Measurements from ENCODE around the gene FRMD6. TPM values are rescaled to one million over a fixed set of nuclear protein-coding genes. Genes with fewer than 3 reads are reported as not detected.

FRMD6 gene
- 28.0 to 38.8 TPM (median 30.5 TPM) in 5 replicates for total RNA-seq (2022; extraction: Qiagen RNA extraction)

DNA sequence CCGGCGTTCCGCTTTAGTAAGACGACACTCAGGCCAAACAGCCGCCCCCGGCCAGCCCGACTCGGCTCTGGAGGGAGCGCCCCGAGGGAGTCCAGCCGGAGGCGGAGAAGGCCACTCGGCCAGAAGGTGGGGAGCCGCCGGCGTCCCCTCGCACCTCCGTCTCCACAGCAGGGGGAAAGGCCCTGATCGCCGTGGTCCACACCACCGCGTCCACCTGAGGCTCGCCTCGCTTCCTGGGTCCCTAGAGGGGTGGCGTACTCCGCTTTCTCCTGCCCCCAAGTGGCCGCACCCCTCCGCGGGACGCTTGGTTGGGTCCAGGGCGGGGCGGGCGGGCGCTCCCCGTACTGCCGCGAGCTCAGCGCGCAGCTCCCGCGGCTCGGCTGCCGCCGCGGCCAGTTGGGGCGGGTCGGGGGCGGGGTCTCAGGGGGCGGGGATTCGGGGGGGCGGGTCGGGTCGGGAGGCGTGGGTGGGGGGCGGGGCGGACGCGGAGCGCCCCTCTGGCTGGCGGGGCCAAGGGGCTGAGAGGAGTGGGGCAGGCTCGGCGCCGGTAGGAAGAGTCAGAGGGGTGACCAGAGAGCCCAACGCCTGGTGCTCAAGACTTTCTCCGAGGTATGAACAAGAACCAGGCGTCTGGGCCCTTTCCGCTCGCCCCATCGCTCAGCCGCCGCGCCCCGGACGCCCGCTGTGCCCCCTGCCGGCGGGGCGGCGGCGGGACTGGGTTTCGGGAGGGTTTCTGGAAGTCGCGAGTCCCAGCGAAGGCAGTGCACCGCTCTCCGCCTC lies at the start of gene FRMD6:
Gene FRMD6, plus strand, starts transcription at position 523 of the 780 bp plus-strand sequence. CDS start 37,927 bp downstream, outside the sequence.

Other genes with a start within 250 kb of the FRMD6 start
- 2.1 to 3.3 TPM (median 2.7 TPM) in 5 replicates for gene GNG2, start 208.7 kb downstream of the FRMD6 start, total RNA-seq (2022; extraction: Qiagen RNA extraction)

Measured in A549 treated with CORT108297 at 1 μM for 4 hours (cell line).